Activated CD4-positive, CD25-positive, alpha-beta regulatory T cell treated with anti-CD3 and anti-CD28 coated beads, Interleukin-2, amount 50 U/mL, for 16 hours (primary cell): ENCODE measurements around the gene YDJC.
"Not testable (repeated sequence)": the region's sequence is repeated elsewhere in the genome, so short reads cannot be mapped to it uniquely, and the experiment has no call there.

Experiments used
- DNase-seq: peaks from one replicate; pipeline ENCODE4 v3.0.0-alpha.2; 2020; ENCODE audit warnings: low read depth, low spot score

YDJC gene

GRCh38 chr22:21632237-21632895 is 2.5 kb upstream of the YDJC start, which contains the start of gene CCDC116:
TSS of gene CCDC116 (plus strand) at chr22:21632760. CDS start at chr22:21633182, 422 bp downstream.
- no peak for DNase-seq

DNA sequence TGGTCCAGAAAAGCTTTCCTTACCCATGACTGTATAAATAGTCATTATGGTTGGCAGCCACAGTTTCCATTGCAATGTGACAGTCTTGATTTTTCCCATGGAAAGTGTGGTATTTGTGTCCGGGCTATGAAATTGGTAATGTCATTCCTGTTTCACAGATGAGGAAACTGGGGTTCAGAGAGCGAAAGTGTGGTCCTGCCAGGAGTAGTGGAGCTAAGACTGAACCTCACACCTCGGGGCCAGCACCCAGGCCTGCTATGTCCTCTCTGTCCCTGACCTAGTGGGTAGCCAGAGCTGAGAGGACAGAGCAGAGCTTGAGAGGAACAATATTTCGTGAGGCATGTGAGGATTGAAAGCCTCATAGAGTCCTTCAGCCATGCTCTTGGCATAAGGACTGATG is 1.2 kb upstream of the YDJC start:
- DNase-seq: no peak

DNA sequence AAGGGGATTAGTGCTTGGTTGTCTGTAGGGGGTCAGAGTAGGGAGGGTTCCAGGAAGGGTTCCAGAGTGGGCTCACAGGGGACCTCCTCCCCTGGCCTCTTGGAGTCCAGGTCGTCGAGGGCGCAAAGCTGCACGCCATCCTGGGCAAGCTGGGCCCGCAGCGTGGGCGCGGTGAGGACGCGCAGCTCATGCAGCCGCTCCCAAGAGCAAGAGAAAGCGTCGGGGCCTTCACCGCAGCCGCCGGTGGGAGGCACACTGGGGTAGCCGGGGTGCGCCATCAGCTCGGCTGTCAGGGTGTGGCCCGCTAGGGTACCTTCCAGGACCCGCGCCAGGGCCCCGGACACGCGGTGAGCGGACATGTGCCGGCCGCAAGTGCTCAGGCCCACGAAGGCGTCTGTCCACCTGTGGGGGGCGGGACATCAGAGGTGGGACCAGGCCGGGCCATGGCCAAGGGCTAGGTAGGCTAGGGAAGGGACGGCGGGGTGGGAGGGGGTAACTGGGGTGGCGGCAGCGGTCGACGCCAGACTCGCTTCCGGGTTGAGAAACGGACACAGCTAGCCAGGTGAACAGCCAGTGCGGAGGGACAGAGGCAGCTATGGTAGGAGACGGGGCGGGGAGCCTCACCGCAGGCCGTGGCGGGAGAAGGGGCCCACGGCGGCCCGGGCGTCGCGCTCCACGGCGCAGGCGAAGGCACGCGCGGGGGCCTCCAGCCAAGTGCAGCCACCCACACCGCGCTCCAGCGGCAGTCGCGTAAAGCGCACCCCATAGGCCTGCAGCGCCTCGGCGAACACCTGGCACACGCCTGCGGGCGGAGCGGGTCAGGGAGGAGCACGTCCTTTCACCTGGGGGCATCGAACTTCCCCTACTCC is 1.2 kb downstream of the YDJC start:
- DNase-seq: no peak

GRCh38 chr22:21626735-21627469 is 2.9 kb downstream of the YDJC start:
- DNase-seq: no peak

GRCh38 chr22:21626073-21626734 is 3.6 kb downstream of the YDJC start:
- no peak for DNase-seq

DNA sequence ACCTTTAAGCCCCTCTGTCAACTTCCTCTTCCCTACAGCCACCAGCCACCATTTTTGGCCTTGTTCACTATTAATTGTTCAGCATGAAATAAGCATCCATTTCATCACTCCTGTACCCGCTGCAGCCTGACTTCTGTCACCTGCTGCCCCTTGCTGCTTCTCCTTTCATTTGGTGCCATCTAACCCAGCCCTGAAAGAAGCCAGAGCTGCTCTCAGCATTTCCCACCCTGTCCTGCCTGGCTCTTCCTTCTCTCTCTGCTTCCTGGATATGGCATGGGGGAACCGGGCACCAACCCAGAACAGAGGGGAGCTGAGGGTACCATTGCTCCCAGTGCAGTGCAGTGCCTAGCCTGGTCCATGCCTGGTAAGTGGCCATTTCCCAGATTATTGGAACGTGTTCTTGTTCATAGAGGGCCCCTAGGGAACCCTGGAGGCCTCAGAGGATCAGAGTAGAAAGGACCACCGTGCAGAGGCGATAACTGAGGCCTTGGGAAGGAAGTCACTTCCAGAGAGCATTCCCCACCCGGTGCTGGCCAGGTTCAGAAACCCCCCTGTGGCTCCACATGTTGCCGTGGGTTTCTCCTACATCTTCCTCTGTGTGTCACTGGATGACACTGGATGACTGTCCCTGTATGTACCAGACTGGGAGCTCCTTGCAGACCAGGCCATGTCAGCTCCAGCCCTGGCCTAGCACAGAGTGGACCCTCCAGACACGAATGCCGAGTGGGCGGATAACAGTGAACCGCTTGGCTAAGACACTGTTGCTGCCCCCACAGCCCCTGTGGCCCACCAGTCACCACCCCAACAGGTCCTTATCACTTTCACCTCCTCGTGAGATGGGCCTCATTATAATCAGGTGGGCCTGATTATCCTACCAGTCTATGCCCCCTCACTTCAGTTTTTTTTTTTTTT is 4.7 kb downstream of the YDJC start:
- DNase-seq: no peak

DNA sequence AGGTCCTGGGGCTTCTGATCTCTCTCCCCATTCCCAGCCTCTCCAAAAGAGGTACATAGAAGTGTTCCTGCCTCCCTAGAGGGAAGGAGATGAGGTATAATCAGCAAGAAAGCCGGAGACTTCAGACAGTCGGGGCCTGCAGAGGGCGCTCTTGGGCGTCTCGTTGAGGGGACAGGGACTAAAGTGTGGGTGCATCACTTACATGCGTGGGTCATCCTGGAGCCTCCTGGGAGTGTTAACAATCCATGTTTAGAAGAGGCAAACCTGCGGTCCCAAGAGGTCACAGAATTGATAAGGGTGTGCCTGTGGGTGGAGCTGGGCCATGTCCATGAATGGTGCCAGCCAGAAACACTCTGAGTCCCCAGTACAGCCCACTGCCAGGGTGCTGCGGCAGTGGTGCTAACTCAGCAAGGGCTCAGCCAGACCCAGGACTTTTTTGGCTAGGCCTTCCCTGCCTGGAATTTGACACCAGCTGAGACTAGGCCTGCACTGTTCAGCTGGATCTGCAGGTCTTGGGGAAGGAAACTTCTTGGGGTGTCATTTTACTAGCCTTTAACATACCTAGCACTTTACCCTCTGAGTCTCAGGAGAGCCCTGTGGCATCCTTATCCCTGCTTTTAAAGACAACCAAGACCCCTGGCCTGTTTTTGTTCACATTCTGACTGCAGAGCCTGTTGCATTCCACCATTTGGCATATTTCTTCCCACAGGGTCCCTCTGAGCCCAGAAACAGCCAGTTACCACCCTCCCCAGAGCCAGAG is 5.5 kb downstream of the YDJC start:
- no peak for DNase-seq

GRCh38 chr22:21623648-21623970 is 6.2 kb downstream of the YDJC start:
- DNase-seq: no peak

DNA sequence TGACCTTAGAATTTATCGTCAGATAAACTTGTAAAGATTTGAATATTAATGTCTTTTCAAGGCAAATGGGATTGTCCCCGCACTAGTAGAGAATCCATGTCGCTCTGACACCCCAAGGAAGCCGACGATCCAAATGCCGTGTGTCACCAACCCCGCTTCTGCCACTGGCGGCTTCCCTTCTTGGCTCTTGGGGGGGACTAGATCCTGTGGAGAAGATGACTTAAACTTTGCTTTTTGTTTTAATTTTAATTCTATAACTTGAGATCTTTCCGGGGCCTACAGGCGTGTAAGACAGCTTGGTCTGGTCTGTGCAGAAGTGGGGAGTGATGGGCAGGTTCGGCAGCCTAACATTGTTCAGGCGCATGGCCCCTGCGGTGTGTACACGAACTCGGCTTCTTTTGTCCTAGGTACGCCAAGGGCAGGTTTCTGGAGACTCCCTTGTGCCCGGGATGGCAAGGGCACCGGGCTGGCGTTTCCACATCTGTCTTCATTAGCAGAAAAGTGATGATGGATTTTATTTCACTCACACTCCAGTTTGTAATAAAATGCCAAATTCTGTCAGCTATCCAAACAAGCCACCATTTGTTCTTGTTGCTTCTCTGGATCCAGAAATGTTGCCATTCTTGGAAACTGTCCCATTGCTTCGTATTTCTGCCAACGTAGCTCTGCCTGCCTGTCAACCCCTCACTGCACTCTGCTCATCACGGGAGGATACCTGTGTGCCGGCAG is 6.7 kb downstream of the YDJC start:
- DNase-seq: no peak

GRCh38 chr22:21622011-21622918 is 7.6 kb downstream of the YDJC start:
- no peak for DNase-seq

DNA sequence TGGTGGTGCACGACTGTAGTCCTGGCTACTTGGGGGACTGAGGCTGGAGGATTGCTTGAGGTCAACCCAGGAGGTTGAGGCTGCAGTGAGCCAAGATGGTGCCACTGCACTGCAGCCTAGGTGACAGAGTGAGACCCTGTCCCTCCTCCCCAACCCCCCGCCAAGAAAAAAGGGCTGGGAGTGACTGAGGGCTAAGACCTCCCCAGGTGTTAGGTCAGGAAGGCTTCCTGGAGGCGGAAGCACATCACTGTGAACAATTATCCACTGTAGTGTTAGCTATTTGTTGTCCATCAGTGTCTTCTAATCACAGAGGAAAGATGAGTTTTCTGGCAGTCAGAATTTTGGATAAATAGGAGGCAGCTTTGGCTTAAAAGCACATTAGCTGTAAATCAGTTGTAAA is 8.8 kb downstream of the YDJC start:
- DNase-seq: no peak

DNA sequence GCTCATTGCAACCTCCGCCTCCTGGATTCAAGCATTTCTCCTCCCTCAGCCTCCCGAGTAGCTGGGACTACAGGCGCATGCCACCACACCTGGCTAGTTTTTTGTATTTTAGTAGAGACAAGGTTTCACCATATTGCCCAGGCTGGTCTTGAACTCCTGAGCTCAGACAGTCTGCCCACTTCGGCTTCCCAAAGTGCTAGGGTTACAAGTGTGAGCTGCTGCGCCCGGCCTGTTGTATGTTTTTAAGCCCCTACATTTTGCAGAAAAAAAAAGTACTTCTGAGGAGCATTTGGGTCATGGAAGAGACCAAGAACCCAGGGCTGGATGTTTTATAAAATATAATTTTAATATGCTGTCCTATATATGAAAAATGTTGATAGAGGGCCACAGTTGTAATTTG is 12.5 kb downstream of the YDJC start:
- not testable (repeated sequence) for DNase-seq

DNA sequence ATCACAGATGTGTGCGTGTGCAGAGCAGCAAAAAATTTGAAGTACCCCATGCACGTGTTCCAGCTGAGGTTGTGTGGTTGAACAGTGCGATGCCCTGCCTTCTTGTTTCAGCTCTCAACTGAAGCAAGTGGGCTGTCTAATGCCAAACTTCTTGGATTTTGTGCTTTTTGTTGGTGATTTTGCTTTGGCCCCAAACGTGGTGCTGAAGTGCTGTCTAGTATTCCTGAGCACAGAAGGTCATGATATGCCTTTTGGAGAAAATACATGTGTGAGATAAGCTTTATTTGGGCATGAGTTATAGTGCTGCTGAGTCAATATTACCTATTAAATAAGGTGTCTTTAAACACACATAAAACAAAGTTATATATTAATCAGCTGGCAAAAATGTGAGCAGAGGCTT is 14.1 kb downstream of the YDJC start:
- DNase-seq: no peak

DNA sequence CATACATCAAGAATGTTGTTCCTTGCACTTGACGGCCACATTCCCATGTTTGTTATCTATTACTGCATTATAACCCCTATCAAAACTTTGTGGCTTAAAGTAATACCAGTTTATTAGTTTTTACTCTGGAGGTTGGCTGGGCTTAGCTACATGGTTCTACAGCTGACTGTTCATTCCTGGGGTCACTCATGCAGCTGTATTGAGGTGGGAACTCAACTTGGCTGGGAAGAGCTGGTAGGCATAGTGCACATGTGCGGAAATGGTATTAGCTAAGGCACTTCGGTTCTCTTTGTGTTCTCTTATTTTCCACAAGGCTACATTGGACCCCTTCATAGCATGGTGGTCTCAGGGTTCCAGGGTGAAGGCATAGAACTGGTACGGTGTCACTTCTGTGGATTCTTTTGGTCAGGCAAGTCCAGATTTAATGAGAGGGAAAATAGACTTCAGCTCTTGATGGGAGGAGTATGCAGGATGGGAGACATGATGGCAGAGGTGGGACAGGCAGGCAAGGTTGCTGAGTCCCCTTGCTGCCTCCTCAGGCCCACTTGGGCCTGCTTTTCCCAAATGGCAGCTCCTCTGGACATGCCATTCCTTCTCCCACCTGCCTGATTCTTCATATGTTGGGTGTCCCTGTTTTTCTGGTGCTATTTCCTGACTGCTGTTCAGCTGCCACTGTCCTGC is 16.1 kb downstream of the YDJC start:
- no peak for DNase-seq

DNA sequence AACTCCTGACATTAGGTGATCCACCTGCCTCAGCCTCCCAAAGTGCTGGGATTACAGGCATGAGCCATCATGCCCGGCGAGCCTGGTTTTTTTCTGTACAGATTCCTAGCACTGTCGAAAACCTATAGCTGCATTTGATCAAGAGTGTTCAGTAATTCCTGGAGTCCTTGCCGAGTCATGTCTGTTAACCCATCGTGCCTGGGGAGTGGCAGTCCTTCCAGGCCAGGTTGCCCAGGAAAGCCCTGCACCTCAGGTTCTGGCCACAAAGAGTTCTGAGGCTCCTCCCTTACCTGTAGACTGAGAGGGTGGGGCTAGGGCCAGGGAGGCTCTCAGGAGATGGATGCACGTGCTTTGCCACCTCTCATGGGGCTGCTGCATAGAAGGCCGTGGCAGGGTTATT is 17.0 kb downstream of the YDJC start:
- no peak for DNase-seq

- no peak for DNase-seq
Observed at GRCh38 chr22:21611210-21611977, 18.4 kb downstream of the YDJC start.

GRCh38 chr22:21609556-21610157 is 20.2 kb downstream of the YDJC start:
- DNase-seq: not testable (repeated sequence)
